Stomach (tissue), 4 donors: ENCODE results near the gene PLEKHB2.

Source experiments
- EP300 ChIP-seq: sonication (generic); formaldehyde crosslinking; IDR thresholded peaks from one replicate; pipeline ENCODE4 v1.6.1; 2017; ENCODE audit warnings: antibody characterized with exemption
- POLR2AphosphoS5 ChIP-seq, 3 donors: sonication (generic); formaldehyde crosslinking; IDR thresholded peaks; one replicate each; pipeline ENCODE4 v1.6.1; 2016; ENCODE audit warnings: antibody characterized with exemption in 3 of 3
- TF ChIP-seq, protein P1 (sequence below), 7 experiments: fragments of 450-650 bp in 4 of 7; fragments of 200-600 bp in 3 of 7; sonication (generic) in 3 of 7; IDR thresholded peaks; one replicate each; pipeline ENCODE4 v1.5.1; 2016 to 2019; ENCODE audit warnings: antibody characterized with exemption in 7 of 7, control low read depth in 2 of 7, mild to moderate bottlenecking in 1 of 7

DNA sequence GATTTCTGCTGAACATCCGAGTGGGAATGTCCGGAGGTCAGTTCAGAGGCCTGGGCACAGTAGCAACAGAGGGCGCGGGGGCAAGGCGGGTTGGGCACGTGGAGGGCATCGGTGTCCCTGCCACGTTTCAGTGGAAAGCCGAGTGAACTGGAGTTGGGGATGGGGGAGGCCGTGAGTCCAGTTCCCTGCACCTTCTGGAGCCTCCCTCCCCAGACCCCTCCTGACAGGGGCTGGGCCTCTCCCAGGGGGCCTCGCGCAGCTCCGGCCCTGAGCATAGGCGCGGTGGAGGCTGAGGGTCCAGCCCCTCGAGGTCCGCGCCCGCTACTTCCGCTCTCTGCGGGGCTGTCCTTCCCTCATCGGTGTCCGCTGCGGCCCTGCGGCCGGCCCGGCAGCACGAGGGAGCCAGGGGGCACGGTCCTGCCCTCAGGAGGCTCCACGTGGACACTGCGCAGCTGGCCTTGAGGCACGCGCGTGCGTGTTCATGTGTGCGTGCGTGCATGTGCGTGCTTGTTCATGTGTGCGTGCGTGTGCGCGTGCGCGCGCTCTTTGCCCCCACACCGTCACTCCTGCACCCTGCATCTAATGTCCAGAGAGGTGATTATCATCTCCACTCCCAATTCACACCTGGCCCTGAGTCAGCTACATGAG lies 50.2 kb downstream of the PLEKHB2 start:
- TF ChIP-seq, protein P1, sequence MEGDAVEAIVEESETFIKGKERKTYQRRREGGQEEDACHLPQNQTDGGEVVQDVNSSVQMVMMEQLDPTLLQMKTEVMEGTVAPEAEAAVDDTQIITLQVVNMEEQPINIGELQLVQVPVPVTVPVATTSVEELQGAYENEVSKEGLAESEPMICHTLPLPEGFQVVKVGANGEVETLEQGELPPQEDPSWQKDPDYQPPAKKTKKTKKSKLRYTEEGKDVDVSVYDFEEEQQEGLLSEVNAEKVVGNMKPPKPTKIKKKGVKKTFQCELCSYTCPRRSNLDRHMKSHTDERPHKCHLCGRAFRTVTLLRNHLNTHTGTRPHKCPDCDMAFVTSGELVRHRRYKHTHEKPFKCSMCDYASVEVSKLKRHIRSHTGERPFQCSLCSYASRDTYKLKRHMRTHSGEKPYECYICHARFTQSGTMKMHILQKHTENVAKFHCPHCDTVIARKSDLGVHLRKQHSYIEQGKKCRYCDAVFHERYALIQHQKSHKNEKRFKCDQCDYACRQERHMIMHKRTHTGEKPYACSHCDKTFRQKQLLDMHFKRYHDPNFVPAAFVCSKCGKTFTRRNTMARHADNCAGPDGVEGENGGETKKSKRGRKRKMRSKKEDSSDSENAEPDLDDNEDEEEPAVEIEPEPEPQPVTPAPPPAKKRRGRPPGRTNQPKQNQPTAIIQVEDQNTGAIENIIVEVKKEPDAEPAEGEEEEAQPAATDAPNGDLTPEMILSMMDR (IDR thresholded peaks at IDR 0.05) = no peak
- TF ChIP-seq POLR2AphosphoS5 (IDR thresholded peaks at IDR 0.05) = no peak
- no peak for TF ChIP-seq EP300
